Mammary epithelial cell (primary cell): Measurements from ENCODE around the gene UGT2B17.

Experiments used
- EZH2 ChIP-seq: IDR thresholded peaks from 2 replicates; pipeline ENCODE4 v1.6.1; 2012; ENCODE audit warnings: low read length, inconsistent platforms, borderline replicate concordance
- TF ChIP-seq, protein P1 (sequence below), 2 donors: IDR thresholded peaks in 1 of 2; conservative IDR thresholded peaks in 1 of 2; 2 replicates each; pipeline ENCODE4 v1.5.1; 2011 to 2012; ENCODE audit warnings: inconsistent platforms in 2 of 2, low read length in 2 of 2, mild to moderate bottlenecking in 2 of 2, control low read depth in 1 of 2, low read depth in 1 of 2; ENCODE audit not compliant: insufficient read depth in 1 of 2; ENCODE audit errors: extremely low read depth in 1 of 2

DNA sequence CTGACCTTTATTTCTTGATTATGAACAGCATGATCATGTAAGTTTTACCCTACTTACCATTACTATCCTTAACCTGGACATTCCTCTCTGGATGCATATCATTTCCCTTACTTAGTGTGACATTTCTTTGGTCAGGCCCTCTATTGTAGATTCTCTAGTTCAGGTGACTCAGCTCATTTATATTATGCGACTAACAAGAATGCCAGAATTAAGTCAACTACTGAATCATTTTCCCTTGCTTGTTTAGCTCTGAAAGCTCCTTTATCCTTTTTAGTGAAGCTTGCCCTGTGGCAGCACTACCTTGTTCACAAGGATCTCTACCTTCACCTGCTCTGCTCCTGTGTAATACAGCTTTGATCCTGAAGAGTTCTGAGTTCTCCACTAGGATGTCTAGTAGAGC, 15.1 kb upstream of the UGT2B17 start:
- TF ChIP-seq, protein P1, sequence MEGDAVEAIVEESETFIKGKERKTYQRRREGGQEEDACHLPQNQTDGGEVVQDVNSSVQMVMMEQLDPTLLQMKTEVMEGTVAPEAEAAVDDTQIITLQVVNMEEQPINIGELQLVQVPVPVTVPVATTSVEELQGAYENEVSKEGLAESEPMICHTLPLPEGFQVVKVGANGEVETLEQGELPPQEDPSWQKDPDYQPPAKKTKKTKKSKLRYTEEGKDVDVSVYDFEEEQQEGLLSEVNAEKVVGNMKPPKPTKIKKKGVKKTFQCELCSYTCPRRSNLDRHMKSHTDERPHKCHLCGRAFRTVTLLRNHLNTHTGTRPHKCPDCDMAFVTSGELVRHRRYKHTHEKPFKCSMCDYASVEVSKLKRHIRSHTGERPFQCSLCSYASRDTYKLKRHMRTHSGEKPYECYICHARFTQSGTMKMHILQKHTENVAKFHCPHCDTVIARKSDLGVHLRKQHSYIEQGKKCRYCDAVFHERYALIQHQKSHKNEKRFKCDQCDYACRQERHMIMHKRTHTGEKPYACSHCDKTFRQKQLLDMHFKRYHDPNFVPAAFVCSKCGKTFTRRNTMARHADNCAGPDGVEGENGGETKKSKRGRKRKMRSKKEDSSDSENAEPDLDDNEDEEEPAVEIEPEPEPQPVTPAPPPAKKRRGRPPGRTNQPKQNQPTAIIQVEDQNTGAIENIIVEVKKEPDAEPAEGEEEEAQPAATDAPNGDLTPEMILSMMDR (conservative IDR thresholded peaks at IDR 0.05 in 1 of 2, IDR thresholded peaks at IDR 0.05 in 1 of 2; ENCODE audit: extremely low read depth in 1 of 2, insufficient read depth in 1 of 2, low read depth in 1 of 2, low read length in 2 of 2) = no peak
- no peak for TF ChIP-seq EZH2
